OCI-LY1 (cell line): ENCODE results near the gene KHDRBS2.

Source experiments
- H2AFZ ChIP-seq: fragments of 200-600 bp; sonication (generic), shearing (Covaris generic); 2 replicates; pipeline ENCODE4 v1.6.0; 2014; ENCODE audit warnings: antibody characterized with exemption, mild to moderate bottlenecking, low read length
- H3F3A ChIP-seq: fragments of 200-600 bp; sonication (generic), shearing (Covaris generic); 2 replicates; pipeline ENCODE4 v1.6.0; 2014; ENCODE audit warnings: mild to moderate bottlenecking, antibody characterized with exemption, low read length, moderate library complexity; ENCODE audit not compliant: insufficient read depth
- H3K27ac ChIP-seq: fragments of 200-600 bp; sonication (generic); 2 replicates; pipeline ENCODE4 v1.5.1; 2014; ENCODE audit warnings: low read length, mixed run types, mild to moderate bottlenecking, low read depth; ENCODE audit not compliant: poor library complexity, severe bottlenecking
- H3K27me3 ChIP-seq: fragments of 200-600 bp; sonication (generic); 2 replicates; pipeline ENCODE4 v1.6.0; 2014; ENCODE audit warnings: antibody characterized with exemption, mild to moderate bottlenecking, low read length, moderate library complexity; ENCODE audit not compliant: insufficient read depth
- H3K36me3 ChIP-seq: fragments of 200-600 bp; sonication (generic); 2 replicates; pipeline ENCODE4 v1.6.1; 2014; ENCODE audit warnings: mild to moderate bottlenecking, antibody characterized with exemption, low read length, moderate library complexity, mixed read lengths; ENCODE audit not compliant: insufficient read depth
- H3K4me1 ChIP-seq: fragments of 200-600 bp; sonication (generic); 2 replicates; pipeline ENCODE4 v1.5.1; 2014; ENCODE audit warnings: mild to moderate bottlenecking, low read length, moderate library complexity; ENCODE audit not compliant: insufficient read depth, severe bottlenecking
- H3K4me2 ChIP-seq: fragments of 200-600 bp; sonication (generic), shearing (Covaris generic); 2 replicates; pipeline ENCODE4 v1.6.1; 2014; ENCODE audit warnings: low read length
- H3K4me3 ChIP-seq: fragments of 200-600 bp; sonication (generic); 2 replicates; pipeline ENCODE4 v1.5.1; 2014; ENCODE audit warnings: low read length, low read depth, mild to moderate bottlenecking, mixed read lengths; ENCODE audit not compliant: poor library complexity, severe bottlenecking
- H3K79me2 ChIP-seq: fragments of 200-600 bp; shearing (Covaris generic); 2 replicates; pipeline ENCODE4 v1.6.1; 2016; ENCODE audit warnings: mixed run types, low read length, mixed read lengths; ENCODE audit not compliant: insufficient read depth
- H3K9ac ChIP-seq: fragments of 200-600 bp; sonication (generic), shearing (Covaris generic); 2 replicates; pipeline ENCODE4 v1.6.1; 2014; ENCODE audit warnings: mild to moderate bottlenecking, low read length, mixed read lengths
- H3K9me2 ChIP-seq: fragments of 200-600 bp; sonication (generic), shearing (Covaris generic); 2 replicates; pipeline ENCODE4 v1.6.1; 2014; ENCODE audit warnings: low read depth, mild to moderate bottlenecking, low read length, mixed read lengths
- H3K9me3 ChIP-seq: fragments of 200-600 bp; shearing (Covaris generic); 2 replicates; pipeline ENCODE4 v1.6.1; 2014; ENCODE audit warnings: low read length, mixed read lengths
- H4K20me1 ChIP-seq: fragments of 200-600 bp; sonication (generic), shearing (Covaris generic); 2 replicates; pipeline ENCODE4 v1.6.0; 2016; ENCODE audit warnings: mild to moderate bottlenecking, low read length; ENCODE audit not compliant: insufficient read depth
- CTCF ChIP-seq: fragments of 200-600 bp; sonication (generic), shearing (Covaris generic); IDR thresholded peaks from 2 replicates; pipeline ENCODE4 v1.5.1; 2017; ENCODE audit warnings: mild to moderate bottlenecking, antibody characterized with exemption, low read length, moderate library complexity, mixed read lengths
- EZH2 ChIP-seq: fragments of 200-600 bp; sonication (generic), shearing (Covaris generic); IDR thresholded peaks from 2 replicates; pipeline ENCODE4 v1.8.0; 2017; ENCODE audit warnings: borderline replicate concordance, mixed run types, mild to moderate bottlenecking, antibody characterized with exemption, low read length, moderate library complexity, mixed read lengths

The KHDRBS2 gene

GRCh38 chr6:61909486-61909885, 376.5 kb downstream of the KHDRBS2 start:
- Histone ChIP-seq H3K9me2 (no peaks in the 10 kb centered on the region), H3K36me3 (no peaks in the 10 kb centered on the region), H3F3A (no peaks in the 10 kb centered on the region), H3K4me2 (no peak overlapping the region), H3K27ac (no peak overlapping the region), H3K9me3 (no peaks in the 10 kb centered on the region), H2AFZ (no peak overlapping the region), H3K9ac (no peak overlapping the region), H4K20me1 (no peaks in the 10 kb centered on the region), H3K27me3 (no peaks in the 10 kb centered on the region), H3K4me1 (no peaks in the 10 kb centered on the region), H3K79me2 (no peaks in the 10 kb centered on the region), H3K4me3 (no peak overlapping the region)
- TF ChIP-seq EZH2 (no peak), CTCF (no peak)

GRCh38 chr6:61901748-61902147, 384.3 kb downstream of the KHDRBS2 start:
- Histone ChIP-seq H3K79me2 (no peaks in the 10 kb centered on the region), H3K4me1 (no peaks in the 10 kb centered on the region), H3K27me3 (no peaks in the 10 kb centered on the region), H3K36me3 (no peaks in the 10 kb centered on the region), H3K9ac (no peak overlapping the region), H3K4me3 (no peak overlapping the region), H3K4me2 (no peak overlapping the region), H3K9me2 (no peaks in the 10 kb centered on the region), H2AFZ (no peak overlapping the region), H3K9me3 (no peaks in the 10 kb centered on the region), H3K27ac (no peak overlapping the region), H4K20me1 (no peaks in the 10 kb centered on the region), H3F3A (no peaks in the 10 kb centered on the region)
- no peak for TF ChIP-seq EZH2
- TF ChIP-seq CTCF, result no peak

- Histone ChIP-seq H3K79me2 (no peaks in the 10 kb centered on the region), H3K27me3 (no peaks in the 10 kb centered on the region), H3K4me2 (no peak overlapping the region), H3K27ac (no peak overlapping the region), H3F3A (no peaks in the 10 kb centered on the region), H3K4me1 (no peaks in the 10 kb centered on the region), H3K9me2 (no peaks in the 10 kb centered on the region), H3K9me3 (no peaks in the 10 kb centered on the region), H2AFZ (no peak overlapping the region), H3K4me3 (no peak overlapping the region), H4K20me1 (no peaks in the 10 kb centered on the region), H3K9ac (no peak overlapping the region), H3K36me3 (no peaks in the 10 kb centered on the region)
- no peak for TF ChIP-seq CTCF
- TF ChIP-seq EZH2, result no peak
Observed at GRCh38 chr6:61894536-61894935, 391.5 kb downstream of the KHDRBS2 start.
